GM12878 (cell line): ENCODE data around the gene UBE2Q2. TPM values are rescaled to one million over a fixed set of nuclear protein-coding genes. Genes with fewer than 3 reads are reported as not detected.

ENCODE experiments used
- ATF2 ChIP-seq: IDR thresholded peaks from 2 replicates; pipeline ENCODE4 v1.6.1; 2012; ENCODE audit warnings: low read length, inconsistent platforms
- BRCA1 ChIP-seq: IDR thresholded peaks from 2 replicates; pipeline ENCODE4 v1.6.1; 2011; ENCODE audit warnings: low read depth, low read length, improper control_type of control experiment
- CBX3 ChIP-seq: fragments of 200-600 bp; sonication (generic); IDR thresholded peaks from 2 replicates; pipeline ENCODE4 v1.6.1; 2016; ENCODE audit warnings: low read depth, borderline replicate concordance
- EGR1 ChIP-seq, 2 experiments: IDR thresholded peaks; 1 replicate in 1 of 2; 2 replicates in 1 of 2; pipeline ENCODE4 v1.6.1; 2011 to 2012; ENCODE audit warnings: low read depth in 2 of 2, low read length in 2 of 2, borderline replicate concordance in 1 of 2, mild to moderate bottlenecking in 1 of 2, moderate library complexity in 1 of 2
- FOS ChIP-seq: IDR thresholded peaks from 3 replicates; pipeline ENCODE4 v1.6.1; 2011; ENCODE audit warnings: borderline replicate concordance; ENCODE audit not compliant: insufficient read length; ENCODE audit errors: extremely low read depth
- IRF3 ChIP-seq: fragments of 450-650 bp; IDR thresholded peaks from 2 replicates; pipeline ENCODE4 v1.6.1; 2014; ENCODE audit warnings: mild to moderate bottlenecking
- NKRF ChIP-seq: fragments of 450-650 bp; conservative IDR thresholded peaks from 2 replicates; pipeline ENCODE4 v1.6.1; 2017; ENCODE audit warnings: mild to moderate bottlenecking, moderate library complexity
- NR2F1 ChIP-seq: fragments of 450-650 bp; conservative IDR thresholded peaks from 2 replicates; pipeline ENCODE4 v1.6.1; 2017; ENCODE audit warnings: mild to moderate bottlenecking
- PAX8 ChIP-seq: fragments of 450-650 bp; IDR thresholded peaks from 2 replicates; pipeline ENCODE4 v1.6.1; 2017; ENCODE audit warnings: mild to moderate bottlenecking, moderate library complexity
- PBX3 ChIP-seq: IDR thresholded peaks from 2 replicates; pipeline ENCODE4 v1.6.1; 2011; ENCODE audit warnings: mild to moderate bottlenecking, low read depth, low read length, moderate library complexity; ENCODE audit not compliant: insufficient replicate concordance
- PRDM15 ChIP-seq: fragments of 450-650 bp; formaldehyde crosslinking; IDR thresholded peaks from 2 replicates; pipeline ENCODE4 v1.4.0; 2020; ENCODE audit warnings: mild to moderate bottlenecking, moderate library complexity
- RELB ChIP-seq: fragments of 450-650 bp; IDR thresholded peaks from 2 replicates; pipeline ENCODE4 v1.6.1; 2017; ENCODE audit warnings: low read depth, mild to moderate bottlenecking, moderate library complexity
- SIX5 ChIP-seq: IDR thresholded peaks from 2 replicates; pipeline ENCODE4 v1.6.1; 2011; ENCODE audit warnings: mild to moderate bottlenecking, low read depth, low read length, moderate library complexity; ENCODE audit not compliant: severe bottlenecking
- SMARCA5 ChIP-seq: fragments of 450-650 bp; IDR thresholded peaks from 2 replicates; pipeline ENCODE4 v1.6.1; 2017; ENCODE audit warnings: mild to moderate bottlenecking
- YY1 ChIP-seq: IDR thresholded peaks from 2 replicates; pipeline ENCODE4 v1.6.1; 2011; ENCODE audit warnings: low read depth, mild to moderate bottlenecking, low read length
- ZNF622 ChIP-seq: fragments of 450-650 bp; IDR thresholded peaks from 2 replicates; pipeline ENCODE4 v1.6.1; 2017; ENCODE audit warnings: mild to moderate bottlenecking, inconsistent platforms
- ZSCAN29 ChIP-seq: fragments of 450-650 bp; IDR thresholded peaks from 2 replicates; pipeline ENCODE4 v1.6.1; 2017; ENCODE audit warnings: mild to moderate bottlenecking, moderate library complexity
- ZZZ3 ChIP-seq: IDR thresholded peaks from 2 replicates; pipeline ENCODE4 v1.6.1; 2011; ENCODE audit warnings: low read depth; ENCODE audit not compliant: control insufficient read depth, insufficient read length
- polyA plus RNA-seq, 11 experiments: library from polyadenylated mRNA; depleted of rRNA in 4 of 11; unstranded in 6 of 11; stranded (reverse) in 5 of 11; fragments of >200 nt; fragmentation: Nextera tagmentation in 4 of 11; fragmentation: Illumina TruSeq in 1 of 11; extraction: Ambion mirVana in 4 of 11; extraction: Trizol in 1 of 11; gene quantifications; 1 replicate in 1 of 11; 2 replicates in 10 of 11; pipeline versions ENCODE4 v1.2.1 to v1.2.3, GENCODE V29; 2011 to 2016; ENCODE audit warnings: inconsistent platforms in 2 of 11, missing spikeins in 2 of 11, low read depth in 1 of 11
- total RNA-seq, 4 experiments: library from RNA; depleted of rRNA in 3 of 4; stranded (reverse); fragments of >200 nt in 3 of 4; fragmentation: Illumina TruSeq in 1 of 4; extraction: Trizol in 1 of 4; gene quantifications; 2 replicates each; pipeline versions ENCODE4 v1.2.1 to v1.2.3, GENCODE V29; 2013 to 2021

UBE2Q2 gene
- total and polyA plus RNA-seq, 10 of the 15 experiments (the other 5 are each of a cell fraction or from before 2014, with no cell fraction given) = 11.1 to 31.9 (median 21.6) TPM

GRCh38 chr15:75903331-75904239 is 60.3 kb downstream of the UBE2Q2 start, which contains the start of gene FBXO22 (continued):
- TF ChIP-seq FOS (no peak), IRF3 (no peak), ZNF622 (no peak), ZZZ3 (no peak), ZSCAN29 (no peak), ATF2 (no peak; the same call in 1 of the 2 replicates), PBX3 (no peak), PAX8 (no peak), NR2F1 (no peak; the same call in 1 of the 2 replicates), PRDM15 (CRISPR knock-in tag) (no peak), SMARCA5 (peak; percentile 40; the same call in 1 of the 2 replicates), EGR1 (IDR thresholded peaks at IDR 0.05; ENCODE audit: borderline replicate concordance in 1 of 2, low read depth in 2 of 2, low read length in 2 of 2) (peak; percentile 58 to 61), YY1 (peak; percentile 87), RELB (peak; percentile 69), BRCA1 (no peak), CBX3 (no peak), SIX5 (peak; percentile 52), NKRF (peak; percentile 75)
